ENCODE measurements around the gene PDE3B.

- TF ChIP-seq POLR2A (IDR thresholded peaks at IDR 0.05), result no peak
- TF ChIP-seq, protein P1, sequence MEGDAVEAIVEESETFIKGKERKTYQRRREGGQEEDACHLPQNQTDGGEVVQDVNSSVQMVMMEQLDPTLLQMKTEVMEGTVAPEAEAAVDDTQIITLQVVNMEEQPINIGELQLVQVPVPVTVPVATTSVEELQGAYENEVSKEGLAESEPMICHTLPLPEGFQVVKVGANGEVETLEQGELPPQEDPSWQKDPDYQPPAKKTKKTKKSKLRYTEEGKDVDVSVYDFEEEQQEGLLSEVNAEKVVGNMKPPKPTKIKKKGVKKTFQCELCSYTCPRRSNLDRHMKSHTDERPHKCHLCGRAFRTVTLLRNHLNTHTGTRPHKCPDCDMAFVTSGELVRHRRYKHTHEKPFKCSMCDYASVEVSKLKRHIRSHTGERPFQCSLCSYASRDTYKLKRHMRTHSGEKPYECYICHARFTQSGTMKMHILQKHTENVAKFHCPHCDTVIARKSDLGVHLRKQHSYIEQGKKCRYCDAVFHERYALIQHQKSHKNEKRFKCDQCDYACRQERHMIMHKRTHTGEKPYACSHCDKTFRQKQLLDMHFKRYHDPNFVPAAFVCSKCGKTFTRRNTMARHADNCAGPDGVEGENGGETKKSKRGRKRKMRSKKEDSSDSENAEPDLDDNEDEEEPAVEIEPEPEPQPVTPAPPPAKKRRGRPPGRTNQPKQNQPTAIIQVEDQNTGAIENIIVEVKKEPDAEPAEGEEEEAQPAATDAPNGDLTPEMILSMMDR (IDR thresholded peaks at IDR 0.05), result no peak
These were observed 176.0 kb downstream of the PDE3B start for GRCh38 chr11:14819596-14819995.
